Thymus (tissue), 11 donors: ENCODE measurements around the gene RIPK4. TPM values are rescaled to one million over a fixed set of nuclear protein-coding genes. Genes with fewer than 3 reads are reported as not detected.

ENCODE experiments used
- DNase-seq, 9 donors: peaks; one replicate each; pipeline ENCODE4 v3.0.0-alpha.2; 2013; ENCODE audit warnings: low spot score in 9 of 9, low read depth in 6 of 9, missing footprints in 1 of 9
- H3K27ac ChIP-seq, 2 donors: one replicate each; pipeline ENCODE4 v1.5.1; 2013; ENCODE audit warnings: control low read depth in 1 of 2, low read depth in 1 of 2, low read length in 1 of 2, mild to moderate bottlenecking in 1 of 2, moderate library complexity in 1 of 2
- H3K27me3 ChIP-seq, 2 donors: one replicate each; pipeline ENCODE4 v1.5.1; 2013; ENCODE audit warnings: low read length in 1 of 2; ENCODE audit not compliant: control insufficient read depth in 2 of 2, insufficient read depth in 1 of 2
- H3K36me3 ChIP-seq, 2 donors: one replicate each; pipeline ENCODE4 v1.5.1; 2013; ENCODE audit warnings: low read length in 1 of 2, mild to moderate bottlenecking in 1 of 2, moderate library complexity in 1 of 2; ENCODE audit not compliant: control insufficient read depth in 2 of 2, insufficient read depth in 2 of 2
- H3K4me1 ChIP-seq, 2 donors: one replicate each; pipeline ENCODE4 v1.5.1; 2013; ENCODE audit warnings: low read length in 2 of 2; ENCODE audit not compliant: control insufficient read depth in 2 of 2, insufficient read depth in 2 of 2
- H3K4me3 ChIP-seq, 2 donors: one replicate each; pipeline ENCODE4 v1.5.1; 2013; ENCODE audit warnings: low read length in 2 of 2, control low read depth in 1 of 2, mild to moderate bottlenecking in 1 of 2
- H3K9me3 ChIP-seq, 2 donors: one replicate each; pipeline ENCODE4 v1.5.1; 2013; ENCODE audit warnings: low read length in 1 of 2, mild to moderate bottlenecking in 1 of 2; ENCODE audit not compliant: control insufficient read depth in 2 of 2, insufficient read depth in 1 of 2
- WGBS: extraction: QIAGEN DNeasy Blood & Tissue Kit; methylation state at CpG from one replicate; pipeline ENCODE4 v1.1.7; 2013; 5-methylcytosine and 5-hydroxymethylcytosine counted together
- polyA plus RNA-seq: library from polyadenylated mRNA; stranded (reverse); fragments of 200-250 nt; gene quantifications from one replicate; pipeline ENCODE4 v1.2.3, GENCODE V29; 2013
- total RNA-seq: library from RNA; stranded (reverse); fragments of 120-200 nt; gene quantifications from one replicate; pipeline ENCODE4 v1.2.4, GENCODE V29; 2013
- donor health status: healthy.

RIPK4 gene
- total and polyA plus RNA-seq, 2 donors: 9.3 to 12.6 TPM

- Histone ChIP-seq H3K27ac (no peak overlapping the region), H3K4me3 (no peak overlapping the region), H3K4me1 (no peaks in the 10 kb centered on the region), H3K9me3 (peaks cover 0 to 3% of the 10 kb centered on the region in 2 donors), H3K27me3 (no peaks in the 10 kb centered on the region), H3K36me3 (peaks cover 25 to 33% of the 10 kb centered on the region in 2 donors)
- WGBS: 98% methylated on average over 18 of the region's 18 CpGs
- DNase-seq: no peak
Observed at GRCh38 chr21:41808094-41808493, 41.2 kb upstream of the RIPK4 start.

GRCh38 chr21:41806773-41807172 is 39.9 kb upstream of the RIPK4 start:
- no peak overlapping the region for H3K27ac ChIP-seq
- no peak overlapping the region for H3K4me3 ChIP-seq
- DNase-seq: no peak
- no peaks in the 10 kb centered on the region for H3K27me3 ChIP-seq
- 99% methylated on average over 4 of the region's 4 CpGs for WGBS
- peaks cover 0 to 3% of the 10 kb centered on the region in 2 donors for H3K9me3 ChIP-seq
- H3K4me1 ChIP-seq: no peaks in the 10 kb centered on the region
- peaks cover 29 to 39% of the 10 kb centered on the region in 2 donors for H3K36me3 ChIP-seq

GRCh38 chr21:41805643-41806042 is 38.8 kb upstream of the RIPK4 start:
- Histone ChIP-seq H3K9me3 (peaks cover 0 to 3% of the 10 kb centered on the region in 2 donors), H3K4me3 (no peak overlapping the region), H3K36me3 (peaks cover 40 to 50% of the 10 kb centered on the region in 2 donors), H3K27me3 (no peaks in the 10 kb centered on the region), H3K27ac (no peak overlapping the region), H3K4me1 (no peaks in the 10 kb centered on the region)
- WGBS: 99% methylated on average over 4 of the region's 4 CpGs
- no peak for DNase-seq

- DNase-seq: no peak
- H3K27ac ChIP-seq: no peak overlapping the region
Observed at GRCh38 chr21:41805038-41805437, 38.2 kb upstream of the RIPK4 start.

GRCh38 chr21:41804381-41804780 is 37.5 kb upstream of the RIPK4 start:
- no peak overlapping the region for H3K27ac ChIP-seq
- H3K4me3 ChIP-seq: no peak overlapping the region
- H3K9me3 ChIP-seq: peaks cover 0 to 3% of the 10 kb centered on the region in 2 donors
- WGBS: 98% methylated on average over 10 of the region's 10 CpGs
- DNase-seq: no peak
- no peaks in the 10 kb centered on the region for H3K27me3 ChIP-seq
- peaks cover 40 to 51% of the 10 kb centered on the region in 2 donors for H3K36me3 ChIP-seq
- no peaks in the 10 kb centered on the region for H3K4me1 ChIP-seq

More at GRCh38 chr21:41805038-41805437, 38.2 kb upstream of the RIPK4 start:
- H3K9me3 ChIP-seq: peaks cover 0 to 3% of the 10 kb centered on the region in 2 donors
- H3K4me3 ChIP-seq: no peak overlapping the region
- WGBS: 97% methylated on average over 10 of the region's 10 CpGs
- H3K36me3 ChIP-seq: peaks cover 40 to 50% of the 10 kb centered on the region in 2 donors
- no peaks in the 10 kb centered on the region for H3K27me3 ChIP-seq
- H3K4me1 ChIP-seq: no peaks in the 10 kb centered on the region

GRCh38 chr21:41803316-41803715 is 36.5 kb upstream of the RIPK4 start:
- Histone ChIP-seq H3K27ac (no peak overlapping the region), H3K27me3 (no peaks in the 10 kb centered on the region), H3K4me1 (no peaks in the 10 kb centered on the region), H3K9me3 (peaks cover 0 to 3% of the 10 kb centered on the region in 2 donors), H3K4me3 (no peak overlapping the region), H3K36me3 (peaks cover 45 to 58% of the 10 kb centered on the region in 2 donors)
- 96% methylated on average over 13 of the region's 13 CpGs for WGBS
- no peak for DNase-seq

GRCh38 chr21:41802684-41803083 is 35.8 kb upstream of the RIPK4 start:
- DNase-seq: no peak
- H3K9me3 ChIP-seq: peaks cover 0 to 3% of the 10 kb centered on the region in 2 donors
- H3K36me3 ChIP-seq: peaks cover 47 to 56% of the 10 kb centered on the region in 2 donors
- H3K4me1 ChIP-seq: no peaks in the 10 kb centered on the region
- 92% methylated on average over 19 of the region's 19 CpGs for WGBS
- H3K27me3 ChIP-seq: no peaks in the 10 kb centered on the region
- H3K27ac ChIP-seq: no peak overlapping the region
- H3K4me3 ChIP-seq: no peak overlapping the region

GRCh38 chr21:41802198-41802584 is 35.3 kb upstream of the RIPK4 start:
- peaks cover 0 to 3% of the 10 kb centered on the region in 2 donors for H3K9me3 ChIP-seq

GRCh38 chr21:41801321-41802197 is 34.7 kb upstream of the RIPK4 start:
- Histone ChIP-seq H3K9me3 (peaks cover 0 to under 1% of the 10 kb centered on the region in 2 donors), H3K36me3 (peaks cover 47 to 60% of the 10 kb centered on the region in 2 donors), H3K4me1 (peaks cover 0 to 5% of the 10 kb centered on the region in 2 donors), H3K4me3 (no peak overlapping the region), H3K27ac (peak overlapping the region in 1 of 2 donors; percentile 18), H3K27me3 (no peaks in the 10 kb centered on the region)
- 93% methylated on average over 32 of the region's 32 CpGs for WGBS
- no peak for DNase-seq

More at GRCh38 chr21:41802198-41802584, 35.3 kb upstream of the RIPK4 start:
- H3K27ac ChIP-seq: peak overlapping the region in 1 of 2 donors; percentile 18
- H3K4me1 ChIP-seq: no peaks in the 10 kb centered on the region
- 76% methylated on average over 5 of the region's 5 CpGs for WGBS
- no peak overlapping the region for H3K4me3 ChIP-seq
- no peaks in the 10 kb centered on the region for H3K27me3 ChIP-seq
- peaks cover 43 to 57% of the 10 kb centered on the region in 2 donors for H3K36me3 ChIP-seq
- DNase-seq: no peak
